ENCODE data around the gene NOL6. TPM values are rescaled to one million over a fixed set of nuclear protein-coding genes. Genes with fewer than 3 reads are reported as not detected.
"Not testable (repeated sequence)": the region's sequence is repeated elsewhere in the genome, so short reads cannot be mapped to it uniquely, and the experiment has no call there.

NOL6 gene, protein sequence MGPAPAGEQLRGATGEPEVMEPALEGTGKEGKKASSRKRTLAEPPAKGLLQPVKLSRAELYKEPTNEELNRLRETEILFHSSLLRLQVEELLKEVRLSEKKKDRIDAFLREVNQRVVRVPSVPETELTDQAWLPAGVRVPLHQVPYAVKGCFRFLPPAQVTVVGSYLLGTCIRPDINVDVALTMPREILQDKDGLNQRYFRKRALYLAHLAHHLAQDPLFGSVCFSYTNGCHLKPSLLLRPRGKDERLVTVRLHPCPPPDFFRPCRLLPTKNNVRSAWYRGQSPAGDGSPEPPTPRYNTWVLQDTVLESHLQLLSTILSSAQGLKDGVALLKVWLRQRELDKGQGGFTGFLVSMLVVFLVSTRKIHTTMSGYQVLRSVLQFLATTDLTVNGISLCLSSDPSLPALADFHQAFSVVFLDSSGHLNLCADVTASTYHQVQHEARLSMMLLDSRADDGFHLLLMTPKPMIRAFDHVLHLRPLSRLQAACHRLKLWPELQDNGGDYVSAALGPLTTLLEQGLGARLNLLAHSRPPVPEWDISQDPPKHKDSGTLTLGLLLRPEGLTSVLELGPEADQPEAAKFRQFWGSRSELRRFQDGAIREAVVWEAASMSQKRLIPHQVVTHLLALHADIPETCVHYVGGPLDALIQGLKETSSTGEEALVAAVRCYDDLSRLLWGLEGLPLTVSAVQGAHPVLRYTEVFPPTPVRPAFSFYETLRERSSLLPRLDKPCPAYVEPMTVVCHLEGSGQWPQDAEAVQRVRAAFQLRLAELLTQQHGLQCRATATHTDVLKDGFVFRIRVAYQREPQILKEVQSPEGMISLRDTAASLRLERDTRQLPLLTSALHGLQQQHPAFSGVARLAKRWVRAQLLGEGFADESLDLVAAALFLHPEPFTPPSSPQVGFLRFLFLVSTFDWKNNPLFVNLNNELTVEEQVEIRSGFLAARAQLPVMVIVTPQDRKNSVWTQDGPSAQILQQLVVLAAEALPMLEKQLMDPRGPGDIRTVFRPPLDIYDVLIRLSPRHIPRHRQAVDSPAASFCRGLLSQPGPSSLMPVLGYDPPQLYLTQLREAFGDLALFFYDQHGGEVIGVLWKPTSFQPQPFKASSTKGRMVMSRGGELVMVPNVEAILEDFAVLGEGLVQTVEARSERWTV
- 42.9 and 43.1 TPM in 2 replicates for total RNA-seq
- long read RNA-seq, full-length matches to known transcripts, result 1 of 7 reads
- long read RNA-seq, partial matches to known transcripts, result 6 of 7 reads
- long read RNA-seq, other reads (novel, unspliced or antisense), result 0 of 7 reads

DNA sequence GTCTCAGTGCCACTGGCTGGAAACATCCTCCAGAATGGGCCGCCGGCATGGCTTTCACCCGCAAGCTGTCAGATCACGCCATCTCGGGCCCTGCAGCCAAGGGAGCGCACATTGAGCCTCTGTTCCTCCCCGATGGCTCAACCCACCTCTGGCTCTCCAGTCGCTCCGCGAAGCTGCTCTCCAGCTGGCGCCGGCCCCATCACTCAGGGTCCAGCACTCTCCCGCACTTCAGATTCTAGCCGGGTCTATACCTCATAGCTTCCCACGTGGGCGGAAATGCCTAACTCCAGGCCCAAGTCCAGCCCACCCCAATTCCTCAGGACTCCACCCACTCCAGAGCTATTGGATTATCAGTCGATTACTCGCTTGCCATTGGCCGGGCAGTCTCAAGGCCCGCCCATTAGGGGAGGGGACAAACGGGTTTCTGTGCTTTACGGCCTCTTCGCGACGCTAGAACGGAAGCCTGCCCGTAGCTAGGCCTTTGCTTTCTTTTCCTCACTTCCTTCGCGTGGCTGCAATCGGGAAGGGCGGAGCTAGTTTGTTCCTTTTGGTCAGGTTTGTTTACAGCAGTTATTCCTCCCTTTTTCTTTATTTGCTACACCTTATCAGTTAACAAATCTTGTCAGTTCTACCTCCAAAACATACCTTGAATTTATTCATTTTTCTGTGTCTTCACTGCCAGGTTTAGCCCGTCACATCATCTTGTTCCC is at the start of gene NOL6:
TSS of gene NOL6 (minus strand) at position 282 of the 710 bp plus-strand sequence. CDS start at position 200, 82 bp downstream.
- DNase-seq (ENCODE audit: low read depth, low spot score), result peak; percentile 95
- Mint-ChIP-seq H3K27ac (ENCODE audit: unreplicated experiment) (peak within 1 kb of the TSS; percentile 96), H3K27me3 (ENCODE audit: low read depth) (no peaks in the 10 kb centered on the region), H3K4me1 (peaks cover 28% of the 10 kb centered on the region), H3K36me3 (ENCODE audit: low read depth) (peaks cover 10% of the 10 kb centered on the region), H3K4me3 (peak within 1 kb of the TSS; percentile 100), H3K9me3 (no peaks in the 10 kb centered on the region)
- no peak for TF ChIP-seq CTCF (conservative IDR thresholded peaks at IDR 0.05)

DNA sequence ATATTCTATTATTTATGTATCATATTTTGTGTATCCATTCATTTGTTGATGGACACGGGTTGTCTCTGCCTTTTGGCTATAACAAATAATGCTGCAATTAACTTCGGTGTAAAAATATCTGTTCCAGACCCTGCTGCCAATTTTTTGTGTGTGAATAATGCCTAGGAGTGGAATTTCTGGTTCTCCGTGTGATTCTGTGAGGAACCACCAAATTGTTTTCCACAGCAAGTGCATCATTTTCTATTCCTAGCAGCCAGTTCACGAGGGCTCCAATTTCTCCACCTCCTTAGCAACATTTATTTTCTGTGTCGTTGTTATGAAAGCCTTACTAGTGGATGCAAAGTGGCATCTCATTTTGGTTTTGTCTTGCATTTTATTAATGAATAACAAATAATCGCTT is 48.1 kb upstream of the NOL6 start:
- peaks cover 13% of the 10 kb centered on the region for H3K27me3 Mint-ChIP-seq (ENCODE audit: low read depth)
- not testable (repeated sequence) for H3K27ac Mint-ChIP-seq (ENCODE audit: unreplicated experiment); H3K36me3 Mint-ChIP-seq (ENCODE audit: low read depth); H3K9me3 Mint-ChIP-seq; DNase-seq (ENCODE audit: low read depth, low spot score)
- H3K4me1 Mint-ChIP-seq, result peaks cover 16% of the 10 kb centered on the region
- peak overlapping the region; percentile 58 for H3K4me3 Mint-ChIP-seq

GRCh38 chr9:33517934-33518577 is 44.3 kb upstream of the NOL6 start:
- H3K4me1 Mint-ChIP-seq; H3K9me3 Mint-ChIP-seq; H3K27me3 Mint-ChIP-seq (ENCODE audit: low read depth); H3K4me3 Mint-ChIP-seq; DNase-seq (ENCODE audit: low read depth, low spot score); H3K36me3 Mint-ChIP-seq (ENCODE audit: low read depth): not testable (repeated sequence)
- peak overlapping the region; percentile 27 for H3K27ac Mint-ChIP-seq (ENCODE audit: unreplicated experiment)

- H3K4me3 Mint-ChIP-seq, result peak overlapping the region; percentile 19
- peaks cover 6% of the 10 kb centered on the region for H3K36me3 Mint-ChIP-seq (ENCODE audit: low read depth)
- TF ChIP-seq CTCF (conservative IDR thresholded peaks at IDR 0.05), result peak; percentile 71
- peaks cover 6% of the 10 kb centered on the region for H3K9me3 Mint-ChIP-seq
- no peak overlapping the region for H3K27ac Mint-ChIP-seq (ENCODE audit: unreplicated experiment)
- H3K4me1 Mint-ChIP-seq, result peaks cover 5% of the 10 kb centered on the region
- no peaks in the 10 kb centered on the region for H3K27me3 Mint-ChIP-seq (ENCODE audit: low read depth)
- DNase-seq (ENCODE audit: low read depth, low spot score), result no peak
These were observed 43.6 kb upstream of the NOL6 start for GRCh38 chr9:33517373-33517772.

DNA sequence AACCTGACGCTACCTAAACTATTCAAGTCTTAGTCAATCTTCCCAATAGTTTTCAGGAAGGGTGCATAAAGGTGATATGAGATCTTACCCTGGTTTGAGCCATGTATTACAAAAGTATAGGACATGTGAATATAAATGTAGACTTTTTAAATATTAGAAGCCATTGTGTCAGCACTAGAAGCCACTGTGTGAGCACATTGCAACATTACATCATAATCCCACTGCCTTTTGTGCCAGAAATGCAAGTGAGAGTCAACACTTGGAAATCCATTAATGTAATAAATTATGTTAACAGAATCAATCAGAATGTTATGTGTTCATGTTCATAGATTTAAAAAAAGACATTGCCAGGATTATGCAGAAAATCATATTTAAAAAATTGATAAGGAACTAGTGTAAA is 42.7 kb upstream of the NOL6 start:
- H3K9me3 Mint-ChIP-seq; H3K4me3 Mint-ChIP-seq; H3K36me3 Mint-ChIP-seq (ENCODE audit: low read depth); H3K27me3 Mint-ChIP-seq (ENCODE audit: low read depth); H3K27ac Mint-ChIP-seq (ENCODE audit: unreplicated experiment); DNase-seq (ENCODE audit: low read depth, low spot score): not testable (repeated sequence)
- H3K4me1 Mint-ChIP-seq, result peaks cover 13% of the 10 kb centered on the region

- H3K27me3 Mint-ChIP-seq (ENCODE audit: low read depth); H3K36me3 Mint-ChIP-seq (ENCODE audit: low read depth); DNase-seq (ENCODE audit: low read depth, low spot score); H3K4me3 Mint-ChIP-seq; H3K9me3 Mint-ChIP-seq: not testable (repeated sequence)
- peaks cover 22% of the 10 kb centered on the region for H3K4me1 Mint-ChIP-seq
- H3K27ac Mint-ChIP-seq (ENCODE audit: unreplicated experiment), result peak overlapping the region; percentile 71
These were observed 41.7 kb upstream of the NOL6 start for GRCh38 chr9:33515342-33515995.

- H3K27ac Mint-ChIP-seq (ENCODE audit: unreplicated experiment); DNase-seq (ENCODE audit: low read depth, low spot score); H3K36me3 Mint-ChIP-seq (ENCODE audit: low read depth); H3K9me3 Mint-ChIP-seq; H3K27me3 Mint-ChIP-seq (ENCODE audit: low read depth): not testable (repeated sequence)
- H3K4me3 Mint-ChIP-seq, result peak overlapping the region; percentile 77
- H3K4me1 Mint-ChIP-seq, result peaks cover 27% of the 10 kb centered on the region
These were observed 38.8 kb upstream of the NOL6 start for GRCh38 chr9:33512535-33512934.

DNA sequence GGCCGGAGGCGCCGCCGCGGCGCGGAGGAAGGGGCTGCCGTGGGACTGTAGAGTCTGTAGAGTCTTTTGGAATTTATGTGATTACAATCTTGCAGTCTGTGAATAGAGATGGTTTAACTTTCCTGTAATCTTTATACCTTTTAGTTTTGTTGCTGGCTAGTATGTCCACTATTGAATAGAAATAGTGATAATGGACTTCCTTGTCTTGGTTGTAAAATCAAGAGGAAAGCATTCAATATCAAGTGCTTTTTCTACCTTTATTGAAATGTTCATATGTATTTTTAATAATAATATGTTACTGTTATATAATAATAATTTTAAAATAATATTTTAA is 37.4 kb upstream of the NOL6 start:
- H3K27ac Mint-ChIP-seq (ENCODE audit: unreplicated experiment), result peak overlapping the region; percentile 100
- not testable (repeated sequence) for H3K27me3 Mint-ChIP-seq (ENCODE audit: low read depth); H3K9me3 Mint-ChIP-seq; DNase-seq (ENCODE audit: low read depth, low spot score); H3K36me3 Mint-ChIP-seq (ENCODE audit: low read depth)
- peak overlapping the region; percentile 97 for H3K4me3 Mint-ChIP-seq
- H3K4me1 Mint-ChIP-seq, result peaks cover 41% of the 10 kb centered on the region

Data from neural crest cell (in vitro differentiated cells).